GM19239 (cell line): Measurements from ENCODE around the gene MYCBP2.
"Not testable (repeated sequence)": the region's sequence is repeated elsewhere in the genome, so short reads cannot be mapped to it uniquely, and the experiment has no call there.

ENCODE experiments used
- DNase-seq: peaks from one replicate; pipeline ENCODE4 v3.0.0; 2011; ENCODE audit warnings: low spot score; ENCODE audit not compliant: insufficient read length
- FAIRE-seq: peaks from 2 replicates; lab custom pipeline; 2011; peaks lifted over from hg19 to GRCh38; lab: Jason Lieb, UNC

Gene MYCBP2

GRCh38 chr13:77009719-77010118 lies 317.2 kb downstream of the MYCBP2 start:
- DNase-seq, FAIRE-seq: not testable (repeated sequence)

GRCh38 chr13:77009011-77009410 lies 317.9 kb downstream of the MYCBP2 start:
- DNase-seq (no peak), FAIRE-seq (peak; percentile 65)

- FAIRE-seq, DNase-seq: not testable (repeated sequence)
These were observed 318.6 kb downstream of the MYCBP2 start for GRCh38 chr13:77008337-77008736.

- FAIRE-seq (peak; percentile 79), DNase-seq (no peak)
These were observed 324.2 kb downstream of the MYCBP2 start for GRCh38 chr13:77002590-77003190.

- no peak for FAIRE-seq
- no peak for DNase-seq
These were observed 324.8 kb downstream of the MYCBP2 start for GRCh38 chr13:77001963-77002587.

GRCh38 chr13:77001540-77001939 lies 325.4 kb downstream of the MYCBP2 start:
- DNase-seq (no peak), FAIRE-seq (peak; percentile 60)

GRCh38 chr13:77000475-77000874 lies 326.4 kb downstream of the MYCBP2 start:
- DNase-seq: no peak
- FAIRE-seq: peak; percentile 66
